ENCODE measurements around the gene ZNF189.

GRCh38 chr9:101458963-101459631, 60.4 kb downstream of the ZNF189 start:
- TF ChIP-seq EZH2 (IDR thresholded peaks at IDR 0.05; ENCODE audit: borderline replicate concordance, low read length) (no peak), CTCF (conservative IDR thresholded peaks at IDR 0.05 in 1 of 2, IDR thresholded peaks at IDR 0.05 in 1 of 2; ENCODE audit: extremely low read depth in 1 of 2, insufficient read depth in 1 of 2, low read depth in 1 of 2, low read length in 2 of 2) (peak; percentile 70 to 88)

Data from mammary epithelial cell (primary cell).